GM20431 (cell line): ENCODE measurements around the gene C19orf25.
"Not testable (repeated sequence)": the region's sequence is repeated elsewhere in the genome, so short reads cannot be mapped to it uniquely, and the experiment has no call there.

Experiments
- in situ Hi-C: fragments of 300-500 bp; cut with MseI, MboI; formaldehyde crosslinking; loops from one replicate; pipeline ENCODE4 v1.15.0; 2020; ENCODE audit warnings: low sequenced_read_pairs; ENCODE audit not compliant: unreplicated experiment

The C19orf25 gene

GRCh38 chr19:1483131-1483978 lies 4.3 kb upstream of the C19orf25 start:
- in situ Hi-C loops: no loop called here

DNA sequence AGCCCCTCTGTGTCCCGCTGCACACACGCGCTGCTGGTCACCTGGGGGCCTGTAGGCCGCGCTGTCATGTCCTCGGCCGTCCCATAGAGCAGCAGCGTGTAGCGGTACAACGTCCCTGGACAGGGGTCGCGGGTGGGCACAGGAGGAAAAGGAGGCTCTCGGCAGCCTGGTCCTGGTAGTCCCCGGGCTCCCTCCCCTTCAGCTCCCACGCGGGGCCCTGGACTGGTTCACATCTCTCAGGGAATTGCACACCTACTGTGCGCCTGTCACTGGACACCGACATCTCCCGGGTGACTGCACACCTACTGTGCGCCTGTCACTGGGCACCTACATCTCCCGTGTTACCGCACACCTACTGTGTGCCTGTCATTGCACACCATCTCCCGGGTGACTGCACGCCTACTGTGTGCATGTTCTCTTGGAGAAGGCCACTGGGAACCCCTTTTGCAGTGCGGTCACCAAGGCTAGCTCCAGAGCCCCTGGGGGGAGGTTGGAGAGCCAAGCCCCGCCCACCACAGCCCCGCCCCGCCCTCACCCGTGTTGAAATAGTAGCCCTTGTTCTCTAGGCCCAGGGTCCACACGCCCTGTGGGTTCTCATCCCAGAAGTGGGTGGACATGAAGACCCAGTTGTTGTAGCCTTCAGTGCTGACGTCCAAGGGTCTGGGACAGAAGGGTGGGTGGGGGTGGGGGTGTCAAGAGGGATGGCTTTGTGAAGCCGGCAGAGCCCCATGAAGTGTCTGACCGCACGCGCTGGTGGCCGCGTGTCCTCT lies 3.5 kb upstream of the C19orf25 start:
- in situ Hi-C loops: no loop called here

DNA sequence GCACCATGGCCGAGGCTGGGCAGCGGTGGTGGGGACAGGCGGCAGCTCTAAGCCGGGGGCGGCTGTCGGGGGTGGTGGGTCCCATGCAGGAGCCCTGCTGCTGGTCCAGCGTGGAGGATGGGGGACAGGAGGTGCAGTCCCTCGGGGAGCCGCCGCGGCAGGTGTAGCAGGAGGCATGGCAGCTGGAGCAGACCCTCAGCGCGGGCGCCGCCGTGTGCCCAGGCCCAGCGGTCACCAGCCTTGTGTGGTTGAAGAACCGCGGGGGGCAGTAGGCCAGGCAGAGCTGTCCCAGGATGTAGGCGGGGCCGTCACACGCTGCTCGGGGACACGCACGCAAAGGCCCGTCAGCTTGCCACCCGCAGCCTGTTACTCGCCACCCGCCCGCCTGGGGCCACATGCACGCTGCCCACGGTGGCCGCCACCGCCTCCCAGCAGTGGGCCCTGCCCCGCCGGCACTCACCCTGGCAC lies 2.9 kb upstream of the C19orf25 start:
- in situ Hi-C loops: no loop called here

GRCh38 chr19:1481224-1481892 lies 2.3 kb upstream of the C19orf25 start:
- in situ Hi-C loops: no loop called here

DNA sequence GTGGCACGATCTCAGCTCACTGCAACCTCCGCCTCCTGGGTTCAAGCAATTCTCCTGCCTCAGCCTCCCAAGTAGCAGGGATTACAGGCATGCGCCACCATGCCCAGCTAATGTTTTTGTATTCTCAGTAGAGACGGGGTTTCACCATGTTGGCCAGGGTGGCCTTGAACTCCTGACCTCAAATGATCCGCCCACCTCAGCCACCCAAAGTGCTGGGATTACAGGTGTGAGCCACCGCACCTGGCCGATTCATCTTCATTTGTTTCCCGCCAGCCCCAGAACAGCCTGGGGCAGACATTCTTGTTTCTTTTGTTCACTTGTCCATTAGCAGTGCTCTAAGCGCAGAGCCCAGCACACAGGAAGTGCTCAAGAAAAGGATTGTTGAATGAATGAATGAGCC lies 2.0 kb downstream of the C19orf25 start:
- in situ Hi-C loops: not testable (repeated sequence)

DNA sequence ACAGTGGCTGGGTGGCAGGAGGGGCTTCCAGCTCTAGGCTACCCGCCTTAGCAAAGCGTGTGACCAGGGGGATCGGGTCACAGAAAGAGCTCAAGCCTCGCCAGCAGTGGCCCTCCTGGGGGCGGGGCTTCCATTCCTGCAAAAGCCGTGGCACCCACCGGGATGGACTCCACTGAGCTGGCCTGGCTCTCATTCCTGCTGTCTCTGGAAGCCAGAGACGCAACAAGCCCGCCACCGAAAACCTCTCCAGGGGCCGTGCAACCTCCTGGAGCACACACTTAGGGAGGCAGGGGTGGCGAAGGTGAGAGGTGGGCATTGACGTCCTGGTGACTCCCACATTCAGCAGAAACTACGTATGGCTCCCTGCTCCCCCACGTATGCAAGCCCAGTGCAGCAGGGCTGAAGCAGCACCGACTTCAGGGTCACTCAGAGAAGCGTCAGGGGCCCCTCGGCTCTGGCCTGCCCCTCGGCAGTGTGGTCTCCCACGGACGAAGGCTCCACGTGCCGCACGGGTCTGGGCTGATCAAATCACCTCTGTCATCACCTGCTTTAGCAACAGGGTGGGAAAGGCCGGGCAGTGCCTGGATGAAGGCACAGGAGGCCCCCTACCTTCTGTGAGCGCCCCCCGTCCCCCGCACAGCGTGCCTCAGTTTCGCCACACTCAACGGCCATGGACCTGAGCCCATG lies 3.1 kb downstream of the C19orf25 start:
- in situ Hi-C loops: no loop called here

GRCh38 chr19:1474765-1475351 lies 4.2 kb downstream of the C19orf25 start:
- in situ Hi-C loops: no loop called here

DNA sequence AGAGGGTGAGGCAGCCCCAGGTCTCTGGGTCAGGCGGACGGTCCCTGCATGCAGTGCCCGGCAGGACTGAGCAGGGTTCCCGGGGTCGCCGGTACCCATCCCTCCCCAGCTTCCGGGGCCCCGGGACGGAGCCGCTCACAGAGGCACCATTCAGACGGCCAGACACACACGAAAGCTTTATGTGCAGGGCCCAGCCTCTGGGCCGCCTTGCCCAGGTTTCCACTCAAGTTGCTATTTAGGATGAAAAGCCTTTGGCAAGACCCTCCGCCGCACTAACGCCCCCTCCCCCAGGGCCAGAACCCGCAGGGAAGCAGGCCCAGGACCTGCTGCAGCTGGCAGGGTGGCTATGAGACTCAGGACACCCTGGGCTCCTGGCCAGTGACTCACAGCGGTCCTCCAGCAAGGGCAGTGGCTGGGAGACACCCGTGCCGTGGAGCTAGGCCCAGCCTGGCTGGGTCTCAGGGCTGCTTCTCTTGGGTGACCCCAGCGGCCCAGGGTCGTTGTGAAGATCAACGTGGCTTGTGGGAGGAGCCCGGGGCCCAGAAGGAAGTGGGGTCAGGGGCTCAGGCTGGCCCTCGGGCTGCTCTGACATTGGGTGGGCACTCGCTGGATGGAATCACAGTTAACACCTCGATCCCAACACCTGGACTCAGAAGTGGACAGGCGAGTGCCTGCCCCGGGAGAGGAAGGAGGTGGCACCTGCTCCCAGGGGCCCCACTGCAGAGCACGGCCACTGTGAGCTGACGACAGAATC lies 4.8 kb downstream of the C19orf25 start:
- in situ Hi-C loops: no loop called here

- in situ Hi-C loops: no loop called here
These were observed 5.7 kb downstream of the C19orf25 start for GRCh38 chr19:1473085-1473851.

- in situ Hi-C loops: no loop called here
These were observed 6.6 kb downstream of the C19orf25 start for GRCh38 chr19:1472231-1473084.

DNA sequence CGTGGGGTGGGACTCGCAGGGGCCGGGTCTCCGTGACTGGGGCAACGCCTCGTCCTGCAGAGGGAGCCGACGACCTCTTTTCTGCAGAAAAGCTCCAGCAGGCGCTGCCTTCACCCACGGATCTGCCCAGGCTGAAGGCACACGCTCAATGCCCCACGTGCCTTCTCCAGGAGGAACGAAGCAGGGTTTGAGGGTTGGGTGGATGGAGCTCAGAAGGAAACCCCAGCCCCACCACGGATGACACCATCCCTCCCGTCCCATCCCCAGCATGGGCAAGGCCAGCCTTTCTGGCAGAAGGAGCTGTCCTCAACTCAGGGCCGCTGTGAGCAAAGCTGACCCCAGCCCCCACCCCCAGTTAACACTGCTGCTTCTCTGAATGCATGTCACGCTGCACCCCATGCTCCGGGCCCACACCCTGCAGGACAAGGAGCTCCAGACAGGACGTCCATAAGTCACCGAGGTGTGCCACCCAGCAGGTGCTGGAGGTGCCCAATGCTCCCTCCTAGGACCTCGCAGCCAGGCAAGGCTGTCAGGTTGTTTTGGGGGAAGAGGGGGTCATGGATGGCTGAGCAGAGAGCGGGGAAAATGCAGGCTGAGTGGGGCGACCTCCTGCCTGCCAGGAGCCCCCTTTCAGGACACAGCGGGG lies 7.4 kb downstream of the C19orf25 start:
- in situ Hi-C loops: no loop called here

DNA sequence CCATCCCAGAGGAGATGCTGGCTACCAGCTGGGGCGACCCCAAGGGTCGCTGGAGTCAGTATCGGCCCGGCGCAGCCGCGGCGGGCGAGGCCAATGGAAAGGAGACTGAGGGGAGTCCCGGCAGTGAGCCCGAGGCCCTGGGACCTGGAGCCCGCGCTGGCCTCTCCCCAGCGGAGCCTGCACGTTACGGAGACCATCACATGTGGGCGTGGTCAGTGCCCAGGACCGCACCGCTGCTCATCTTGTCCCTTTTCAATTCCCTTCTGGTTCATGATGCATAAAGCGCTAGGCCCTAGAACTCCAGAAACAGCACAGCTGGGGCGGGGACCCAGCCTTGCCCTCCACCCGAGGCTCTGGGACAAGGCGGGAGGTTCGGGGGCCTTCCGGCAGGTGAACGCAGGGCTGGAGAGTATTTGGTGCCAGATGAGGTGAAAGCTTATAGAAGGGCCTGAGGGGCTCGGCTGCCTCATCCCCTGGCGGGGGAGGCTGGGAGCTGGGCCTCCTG lies 8.0 kb downstream of the C19orf25 start:
- in situ Hi-C loops: no loop called here

GRCh38 chr19:1470305-1471009 lies 8.6 kb downstream of the C19orf25 start:
- in situ Hi-C loops: no loop called here

DNA sequence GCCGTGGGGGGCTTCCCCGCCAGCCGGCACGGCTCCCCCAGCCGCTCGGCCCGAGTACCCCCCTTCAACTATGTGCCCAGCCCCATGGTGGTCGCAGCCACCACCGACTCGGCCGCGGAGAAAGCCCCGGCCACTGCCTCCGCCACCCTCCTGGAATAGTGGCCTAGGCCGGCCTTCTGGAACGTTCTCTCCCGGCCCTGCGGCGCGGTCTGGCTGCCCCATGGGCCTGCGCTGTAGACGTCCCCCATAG lies 9.0 kb downstream of the C19orf25 start:
- in situ Hi-C loops: no loop called here

GRCh38 chr19:1469255-1470054 lies 9.6 kb downstream of the C19orf25 start:
- in situ Hi-C loops: no loop called here

DNA sequence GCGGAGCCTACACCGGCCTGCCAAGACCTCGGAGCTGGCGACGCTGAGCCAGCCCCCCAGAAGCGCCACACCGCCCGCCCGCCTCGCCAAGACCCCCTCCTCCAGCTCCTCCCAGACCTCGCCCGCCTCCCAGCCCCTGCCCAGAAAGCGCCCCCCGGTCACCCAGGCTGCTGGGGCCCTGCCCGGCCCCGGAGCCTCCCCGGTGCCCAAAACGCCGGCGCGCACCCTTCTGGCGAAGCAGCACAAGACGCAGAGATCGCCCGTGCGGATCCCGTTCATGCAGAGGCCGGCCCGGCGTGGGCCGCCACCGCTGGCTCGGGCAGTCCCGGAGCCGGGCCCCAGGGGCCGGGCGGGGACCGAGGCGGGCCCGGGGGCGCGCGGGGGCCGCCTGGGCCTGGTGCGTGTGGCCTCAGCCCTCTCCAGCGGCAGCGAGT lies 10.2 kb downstream of the C19orf25 start:
- in situ Hi-C loops: no loop called here
